Smooth muscle cell (in vitro differentiated cells): ENCODE measurements around the gene ABLIM2. TPM values are rescaled to one million over a fixed set of nuclear protein-coding genes. Genes with fewer than 3 reads are reported as not detected.

ENCODE experiments used
- DNase-seq: peaks from one replicate; lab custom pipeline; 2025; ENCODE audit not compliant: unreplicated experiment; lab: John Stamatoyannopoulos, UW
- H2AFZ ChIP-seq: fragments of 200-600 bp; sonication (generic); 2 replicates; pipeline ENCODE4 v1.6.0; 2016; ENCODE audit warnings: antibody characterized with exemption, low read depth, mild to moderate bottlenecking
- H3F3A ChIP-seq: fragments of 200-600 bp; sonication (generic); 2 replicates; pipeline ENCODE4 v1.6.0; 2017; ENCODE audit warnings: antibody characterized with exemption, low read depth
- H3K27ac ChIP-seq: fragments of 200-600 bp; sonication (generic); 2 replicates; pipeline ENCODE4 v1.5.1; 2016; ENCODE audit warnings: low read depth, mild to moderate bottlenecking
- H3K27me3 ChIP-seq: fragments of 200-600 bp; sonication (generic); 2 replicates; pipeline ENCODE4 v1.6.1; 2016; ENCODE audit warnings: low read depth, mild to moderate bottlenecking
- H3K36me3 ChIP-seq: fragments of 200-600 bp; sonication (generic); 2 replicates; pipeline ENCODE4 v1.5.1; 2016; ENCODE audit warnings: low read depth
- H3K4me1 ChIP-seq: fragments of 200-600 bp; sonication (generic); 2 replicates; pipeline ENCODE4 v1.5.1; 2016; ENCODE audit warnings: low read depth
- H3K4me2 ChIP-seq: fragments of 200-600 bp; sonication (generic); 2 replicates; pipeline ENCODE4 v1.6.0; 2016; ENCODE audit warnings: mild to moderate bottlenecking
- H3K4me3 ChIP-seq: fragments of 200-600 bp; sonication (generic); 2 replicates; pipeline ENCODE4 v1.5.1; 2016; ENCODE audit warnings: mild to moderate bottlenecking
- H3K79me2 ChIP-seq: fragments of 200-600 bp; sonication (generic); 2 replicates; pipeline ENCODE4 v1.6.0; 2016; ENCODE audit warnings: low read depth, mild to moderate bottlenecking
- H3K9ac ChIP-seq: fragments of 200-600 bp; sonication (generic); 2 replicates; pipeline ENCODE4 v1.6.0; 2016; ENCODE audit warnings: low read depth
- H3K9me3 ChIP-seq: fragments of 200-600 bp; sonication (generic); replicated peaks from 2 replicates; pipeline ENCODE4 v1.5.1; 2016; ENCODE audit warnings: low read depth
- H4K20me1 ChIP-seq: fragments of 200-600 bp; sonication (generic); 2 replicates; pipeline ENCODE4 v1.6.0; 2016; ENCODE audit warnings: low read depth
- WGBS: methylation state at CpG from one replicate; pipeline ENCODE4 v1.1.7; 2016; ENCODE audit warnings: low lambda C conversion rate; 5-methylcytosine and 5-hydroxymethylcytosine counted together
- polyA plus RNA-seq: library from polyadenylated mRNA; unstranded; fragments of >200 nt; fragmentation: Nextera tagmentation; extraction: Ambion mirVana; gene quantifications from 2 replicates; pipeline ENCODE4 v1.2.1, GENCODE V29; 2016
- total RNA-seq: library from RNA; depleted of rRNA; stranded (reverse); fragments of >200 nt; gene quantifications from 2 replicates; pipeline ENCODE4 v1.2.3, GENCODE V29; 2014
- TF ChIP-seq, protein P1 (sequence below): fragments of 200-600 bp; sonication (generic); IDR thresholded peaks from 2 replicates; pipeline ENCODE4 v1.5.1; 2017; ENCODE audit warnings: borderline replicate concordance, mild to moderate bottlenecking, antibody characterized with exemption; ENCODE audit not compliant: insufficient read depth, poor library complexity, severe bottlenecking

Gene ABLIM2
- total and polyA plus RNA-seq, 2 experiments from 2014 or later = 0.08 TPM; not detected in 1

DNA sequence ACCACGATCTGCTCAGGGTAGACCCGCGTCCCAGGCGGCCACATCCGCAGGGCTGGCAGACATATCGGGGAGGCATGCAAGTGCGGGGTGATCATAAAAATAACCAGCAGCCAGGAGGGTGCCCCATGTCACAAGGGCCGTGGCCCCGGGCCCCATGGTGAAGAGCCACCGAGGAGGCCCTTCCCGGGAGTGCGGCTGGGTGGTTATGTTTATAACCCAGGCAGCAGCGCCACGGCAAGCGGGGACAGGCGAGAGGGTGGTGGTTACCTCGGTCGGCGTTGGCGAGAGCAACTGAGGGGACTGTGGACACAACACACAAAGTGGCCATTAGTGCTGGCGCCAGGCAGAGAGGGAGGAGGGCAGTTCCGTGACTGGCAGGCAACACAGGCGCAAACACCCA lies 126.2 kb downstream of the ABLIM2 start:
- no peaks in the 10 kb centered on the region for H3K27me3 ChIP-seq
- 91% methylated on average over 23 of the region's 23 CpGs for WGBS

DNA sequence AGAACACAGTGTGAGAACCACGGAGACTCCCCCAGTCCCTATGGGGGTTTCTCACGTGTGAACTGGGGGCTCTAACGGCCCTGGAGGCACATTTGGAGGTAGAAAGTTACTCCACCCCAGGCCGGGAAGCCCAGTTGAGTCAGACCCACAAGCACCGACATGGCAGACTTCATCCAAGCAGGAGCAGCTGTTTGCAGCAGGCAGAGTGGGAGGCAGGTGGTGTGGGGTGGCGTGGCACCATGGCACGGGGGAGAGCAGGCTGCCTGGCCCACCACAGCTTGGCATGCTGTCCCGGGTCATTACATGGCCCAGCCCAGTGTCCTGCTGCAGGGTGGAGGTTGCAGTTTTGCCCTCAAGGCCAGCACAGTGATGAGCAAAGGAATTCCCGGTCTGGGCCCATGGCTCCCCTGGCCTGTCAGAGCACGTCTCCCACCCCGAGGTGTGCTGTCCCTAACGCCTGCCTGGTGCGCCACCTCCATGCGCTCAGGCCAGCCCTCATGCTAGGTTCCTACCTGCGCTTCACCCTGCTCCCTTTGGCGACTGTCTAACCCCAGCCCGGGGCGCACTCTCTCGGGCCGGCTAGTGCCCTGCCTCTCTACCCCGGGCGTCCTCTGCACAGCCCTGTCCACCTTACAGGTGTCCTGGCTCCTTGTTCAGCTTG lies 128.4 kb downstream of the ABLIM2 start:
- Histone ChIP-seq H3K9me3 (no peaks in the 10 kb centered on the region), H3K79me2 (no peaks in the 10 kb centered on the region), H2AFZ (no peak overlapping the region), H3K4me3 (no peak overlapping the region), H3K4me1 (no peaks in the 10 kb centered on the region), H3K4me2 (no peak overlapping the region), H3K36me3 (no peaks in the 10 kb centered on the region), H3F3A (no peaks in the 10 kb centered on the region), H4K20me1 (no peaks in the 10 kb centered on the region), H3K9ac (no peak overlapping the region), H3K27ac (no peak overlapping the region), H3K27me3 (no peaks in the 10 kb centered on the region)
- whole genome bisulfite sequencing = 89% methylated on average over 20 of the region's 22 CpGs
- TF ChIP-seq, protein P1, sequence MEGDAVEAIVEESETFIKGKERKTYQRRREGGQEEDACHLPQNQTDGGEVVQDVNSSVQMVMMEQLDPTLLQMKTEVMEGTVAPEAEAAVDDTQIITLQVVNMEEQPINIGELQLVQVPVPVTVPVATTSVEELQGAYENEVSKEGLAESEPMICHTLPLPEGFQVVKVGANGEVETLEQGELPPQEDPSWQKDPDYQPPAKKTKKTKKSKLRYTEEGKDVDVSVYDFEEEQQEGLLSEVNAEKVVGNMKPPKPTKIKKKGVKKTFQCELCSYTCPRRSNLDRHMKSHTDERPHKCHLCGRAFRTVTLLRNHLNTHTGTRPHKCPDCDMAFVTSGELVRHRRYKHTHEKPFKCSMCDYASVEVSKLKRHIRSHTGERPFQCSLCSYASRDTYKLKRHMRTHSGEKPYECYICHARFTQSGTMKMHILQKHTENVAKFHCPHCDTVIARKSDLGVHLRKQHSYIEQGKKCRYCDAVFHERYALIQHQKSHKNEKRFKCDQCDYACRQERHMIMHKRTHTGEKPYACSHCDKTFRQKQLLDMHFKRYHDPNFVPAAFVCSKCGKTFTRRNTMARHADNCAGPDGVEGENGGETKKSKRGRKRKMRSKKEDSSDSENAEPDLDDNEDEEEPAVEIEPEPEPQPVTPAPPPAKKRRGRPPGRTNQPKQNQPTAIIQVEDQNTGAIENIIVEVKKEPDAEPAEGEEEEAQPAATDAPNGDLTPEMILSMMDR = no peak
- DNase-seq = no peak

More for the DNA sequence above, 126.2 kb downstream of the ABLIM2 start:
- no peak overlapping the region for H3K4me2 ChIP-seq
- no peaks in the 10 kb centered on the region for H3F3A ChIP-seq
- no peak for DNase-seq
- no peaks in the 10 kb centered on the region for H3K79me2 ChIP-seq
- TF ChIP-seq, protein P1 = no peak
- H3K4me1 ChIP-seq = no peaks in the 10 kb centered on the region
- no peak overlapping the region for H3K9ac ChIP-seq
- H3K4me3 ChIP-seq = no peak overlapping the region
- no peaks in the 10 kb centered on the region for H4K20me1 ChIP-seq
- no peak overlapping the region for H3K27ac ChIP-seq
- H2AFZ ChIP-seq = no peak overlapping the region
- H3K9me3 ChIP-seq = no peaks in the 10 kb centered on the region
- no peaks in the 10 kb centered on the region for H3K36me3 ChIP-seq

DNA sequence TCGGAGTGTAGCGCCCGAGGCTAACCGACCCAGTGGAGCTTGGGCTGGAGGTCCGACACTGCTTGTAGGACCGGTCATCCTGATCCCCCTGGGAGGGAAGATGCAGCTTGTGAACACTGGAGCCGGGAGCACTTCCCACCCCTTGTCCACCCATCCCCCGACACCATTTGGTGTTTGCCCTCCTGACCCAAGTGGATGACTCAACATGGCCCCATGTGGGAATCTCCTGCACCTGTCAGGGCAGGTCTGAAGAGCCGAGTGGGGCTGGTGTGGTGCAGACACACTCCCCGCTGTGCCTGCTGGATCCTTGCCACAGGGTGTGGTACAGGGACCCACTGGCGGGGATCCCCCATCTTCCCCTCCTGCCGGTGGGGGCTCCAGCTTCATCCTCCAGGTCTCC lies 128.9 kb downstream of the ABLIM2 start:
- no peaks in the 10 kb centered on the region for H4K20me1 ChIP-seq
- no peaks in the 10 kb centered on the region for H3K79me2 ChIP-seq
- no peak overlapping the region for H3K4me2 ChIP-seq
- H3K9ac ChIP-seq = no peak overlapping the region
- H3K36me3 ChIP-seq = no peaks in the 10 kb centered on the region
- TF ChIP-seq, protein P1 = no peak
- H3F3A ChIP-seq = no peaks in the 10 kb centered on the region
- no peak overlapping the region for H3K4me3 ChIP-seq
- no peaks in the 10 kb centered on the region for H3K27me3 ChIP-seq
- H2AFZ ChIP-seq = no peak overlapping the region
- WGBS = 88% methylated on average over 12 of the region's 12 CpGs
- DNase-seq = no peak
- H3K27ac ChIP-seq = no peak overlapping the region
- H3K4me1 ChIP-seq = no peaks in the 10 kb centered on the region
- H3K9me3 ChIP-seq = no peaks in the 10 kb centered on the region

DNA sequence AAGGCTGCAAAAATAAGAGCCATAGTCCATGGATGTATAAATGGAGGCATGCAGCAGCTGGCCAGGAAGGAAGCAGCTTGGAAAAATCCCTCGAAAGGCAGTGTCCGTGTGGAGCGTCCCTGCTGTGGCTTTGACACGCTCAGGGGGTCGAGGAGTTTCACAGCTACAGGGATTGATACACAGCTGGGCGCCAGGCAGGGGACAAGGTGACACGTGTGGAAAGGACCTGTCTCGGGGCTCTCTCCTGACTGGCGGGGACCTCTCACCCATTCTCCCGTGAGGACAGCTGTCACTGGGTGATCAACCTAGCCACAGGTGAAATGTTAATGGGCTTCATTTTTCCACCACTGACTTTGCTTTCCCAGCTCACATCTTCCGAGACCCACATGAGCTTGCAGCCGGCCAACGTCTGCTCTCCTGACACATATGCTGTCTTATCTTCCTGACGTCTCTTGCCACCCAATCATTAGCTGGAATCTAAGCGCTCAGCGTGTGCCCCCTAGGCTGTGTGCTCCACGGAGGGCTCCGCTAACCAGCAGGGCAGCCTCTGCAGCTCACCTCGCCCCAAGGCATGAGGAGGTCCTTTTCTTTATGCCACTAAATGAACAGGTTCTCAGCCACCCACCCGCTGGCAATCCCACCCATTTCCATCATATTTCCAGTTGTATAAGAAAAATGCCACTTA lies 129.6 kb downstream of the ABLIM2 start:
- Histone ChIP-seq H4K20me1 (no peaks in the 10 kb centered on the region), H3K4me3 (no peak overlapping the region), H3K9ac (no peak overlapping the region), H3K27ac (no peak overlapping the region), H3F3A (no peaks in the 10 kb centered on the region), H2AFZ (no peak overlapping the region), H3K79me2 (no peaks in the 10 kb centered on the region), H3K36me3 (no peaks in the 10 kb centered on the region), H3K27me3 (no peaks in the 10 kb centered on the region), H3K4me2 (no peak overlapping the region), H3K4me1 (no peaks in the 10 kb centered on the region), H3K9me3 (no peaks in the 10 kb centered on the region)
- TF ChIP-seq, protein P1 = no peak
- DNase-seq = no peak
- WGBS = 86% methylated on average over 20 of the region's 20 CpGs
